ENCODE results near the gene RAB33B.
A peak's percentile ranks its signal among the peaks of the same experiment; 100 is the strongest.
"Not testable (repeated sequence)": the region's sequence is repeated elsewhere in the genome, so short reads cannot be mapped to it uniquely, and the experiment has no call there.

The RAB33B gene

GRCh38 chr4:139454111-139455045 is at the start of gene RAB33B:
Gene RAB33B (plus strand): TSS chr4:139454121. CDS start chr4:139454196, 75 bp downstream.
- H3K9ac ChIP-seq (ENCODE audit: low read length): peak within 1 kb of the TSS; percentile 86
- H3K36me3 ChIP-seq (ENCODE audit: control insufficient read depth, insufficient read depth, low read length): no peaks in the 10 kb centered on the region
- no peaks in the 10 kb centered on the region for H3K9me3 ChIP-seq (ENCODE audit: control insufficient read depth, insufficient read depth, low read depth, low read length)
- H3K4me3 ChIP-seq (ENCODE audit: low read depth, low read length): peak within 1 kb of the TSS; percentile 98
- no peaks in the 10 kb centered on the region for H3K27me3 ChIP-seq (ENCODE audit: control insufficient read depth, insufficient read depth, low read length)
- H3K27ac ChIP-seq (ENCODE audit: low read depth, low read length): peak within 1 kb of the TSS; percentile 74
- H3K4me1 ChIP-seq (ENCODE audit: control insufficient read depth, insufficient read depth, low read length): peaks cover 27% of the 10 kb centered on the region

DNA sequence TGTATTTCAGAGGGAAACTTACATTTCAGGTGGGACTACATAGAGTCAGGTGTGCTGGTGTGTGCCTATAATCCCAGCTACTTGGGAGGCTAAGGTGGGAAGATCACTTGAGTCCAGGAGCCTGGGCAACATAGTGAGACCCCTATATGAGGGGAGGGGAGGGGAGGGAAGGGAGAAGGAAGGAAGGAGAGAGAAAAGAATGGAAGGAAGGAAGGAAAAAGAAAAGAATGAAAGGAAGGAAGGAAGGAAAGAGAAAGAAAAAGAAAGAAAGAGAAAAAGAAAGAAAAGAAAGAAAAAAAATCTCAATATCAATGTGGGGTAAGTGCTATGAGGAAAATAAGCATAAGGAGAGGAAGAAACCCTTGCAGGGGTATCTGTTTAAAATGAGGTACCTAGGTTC is 43.6 kb upstream of the RAB33B start:
- Histone ChIP-seq H3K4me3 (ENCODE audit: low read depth, low read length) (no peak overlapping the region), H3K9me3 (ENCODE audit: control insufficient read depth, insufficient read depth, low read depth, low read length) (peaks cover 6% of the 10 kb centered on the region; the same call in 1 of the 2 replicates), H3K36me3 (ENCODE audit: control insufficient read depth, insufficient read depth, low read length) (no peaks in the 10 kb centered on the region; the same call in 1 of the 2 replicates), H3K9ac (ENCODE audit: low read length) (no peak overlapping the region), H3K27me3 (ENCODE audit: control insufficient read depth, insufficient read depth, low read length) (no peaks in the 10 kb centered on the region), H3K27ac (ENCODE audit: low read depth, low read length) (no peak overlapping the region), H3K4me1 (ENCODE audit: control insufficient read depth, insufficient read depth, low read length) (no peaks in the 10 kb centered on the region)

DNA sequence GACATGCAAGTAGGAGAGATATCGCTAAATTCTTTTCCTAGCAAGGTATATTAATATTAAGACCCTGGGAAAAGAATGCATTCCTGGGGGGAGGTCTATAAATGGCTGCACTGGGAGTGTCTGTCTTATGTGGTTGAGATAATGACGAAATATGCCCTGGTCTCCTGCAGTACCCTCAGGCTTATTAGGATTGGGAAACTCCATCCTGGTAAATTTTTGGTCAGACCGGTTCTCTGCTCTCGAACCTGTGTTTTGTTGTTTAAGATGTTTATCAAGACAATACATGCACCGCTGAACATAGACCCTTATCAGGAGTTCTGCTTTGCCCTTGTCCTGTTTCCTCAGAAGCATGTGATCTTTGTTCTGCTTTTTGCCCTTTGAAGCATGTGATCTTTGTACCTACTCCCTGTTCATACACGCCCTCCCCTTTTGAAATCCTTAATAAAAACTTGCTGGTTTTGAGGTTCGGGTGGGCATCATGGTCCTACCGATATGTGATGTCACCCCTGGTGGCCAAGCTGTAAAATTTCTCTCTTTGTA is 39.2 kb upstream of the RAB33B start:
- H3K9me3 ChIP-seq (ENCODE audit: control insufficient read depth, insufficient read depth, low read depth, low read length); H3K9ac ChIP-seq (ENCODE audit: low read length); H3K4me3 ChIP-seq (ENCODE audit: low read depth, low read length); H3K27me3 ChIP-seq (ENCODE audit: control insufficient read depth, insufficient read depth, low read length); H3K36me3 ChIP-seq (ENCODE audit: control insufficient read depth, insufficient read depth, low read length); H3K4me1 ChIP-seq (ENCODE audit: control insufficient read depth, insufficient read depth, low read length); H3K27ac ChIP-seq (ENCODE audit: low read depth, low read length): not testable (repeated sequence)

DNA sequence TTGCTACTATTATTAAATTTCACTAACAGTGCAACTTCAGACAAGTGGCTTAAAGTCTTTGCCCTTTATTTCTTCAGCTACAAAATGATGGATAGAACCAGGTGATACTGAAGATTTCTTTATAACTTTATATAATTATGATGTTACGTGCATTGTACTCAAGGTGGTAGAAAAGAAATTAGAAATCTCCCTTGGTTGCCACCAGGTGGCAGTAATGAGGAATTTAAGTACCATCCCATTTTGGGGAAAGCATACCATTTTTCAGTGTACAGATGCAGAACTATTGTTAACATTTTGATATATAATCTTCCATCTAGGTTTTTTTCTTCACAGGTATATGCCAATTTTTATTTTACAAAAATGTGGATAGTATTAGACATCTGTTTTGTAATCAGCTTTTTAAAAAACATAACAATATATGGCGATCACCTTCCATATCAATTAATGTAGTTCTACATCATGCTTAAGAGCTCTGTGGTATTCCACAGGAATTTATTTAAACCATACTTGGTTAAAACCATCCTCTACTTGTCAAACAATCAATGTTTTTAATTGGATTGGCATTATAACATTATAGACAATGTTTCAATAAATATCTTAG is 37.7 kb upstream of the RAB33B start:
- Histone ChIP-seq H3K4me3 (ENCODE audit: low read depth, low read length) (no peak overlapping the region), H3K27ac (ENCODE audit: low read depth, low read length) (no peak overlapping the region), H3K9me3 (ENCODE audit: control insufficient read depth, insufficient read depth, low read depth, low read length) (peaks cover 9% of the 10 kb centered on the region; the same call in 1 of the 2 replicates), H3K36me3 (ENCODE audit: control insufficient read depth, insufficient read depth, low read length) (no peaks in the 10 kb centered on the region; the same call in 1 of the 2 replicates), H3K27me3 (ENCODE audit: control insufficient read depth, insufficient read depth, low read length) (no peaks in the 10 kb centered on the region), H3K9ac (ENCODE audit: low read length) (no peak overlapping the region), H3K4me1 (ENCODE audit: control insufficient read depth, insufficient read depth, low read length) (no peaks in the 10 kb centered on the region)

DNA sequence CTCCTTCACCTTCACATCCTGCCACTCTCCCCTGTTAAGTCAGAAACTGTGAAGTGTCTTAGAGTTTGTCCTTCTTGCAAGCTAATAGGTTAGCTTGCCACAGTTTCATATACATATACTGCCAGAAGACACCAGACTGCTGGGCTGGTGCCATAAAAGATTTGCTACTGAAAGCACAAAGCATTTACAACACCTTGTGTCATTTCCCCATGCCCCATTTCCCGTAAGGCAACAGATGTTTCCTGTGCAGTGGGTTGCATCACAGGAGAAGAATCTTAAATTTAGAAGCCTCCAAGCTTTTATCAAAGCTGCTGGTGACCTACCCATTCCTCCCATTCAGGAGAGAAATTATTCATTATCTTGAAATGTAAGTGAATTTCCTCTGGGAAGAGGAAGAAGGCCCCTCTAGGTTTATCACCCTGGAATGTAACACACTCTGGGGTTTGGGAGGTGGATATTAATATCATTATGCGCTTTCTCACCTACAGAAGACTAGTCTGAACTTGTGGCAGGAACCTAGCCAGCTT is 34.5 kb upstream of the RAB33B start:
- H3K9ac ChIP-seq (ENCODE audit: low read length): no peak overlapping the region
- H3K9me3 ChIP-seq (ENCODE audit: control insufficient read depth, insufficient read depth, low read depth, low read length): peaks cover 9% of the 10 kb centered on the region; the same call in 1 of the 2 replicates
- H3K4me1 ChIP-seq (ENCODE audit: control insufficient read depth, insufficient read depth, low read length): no peaks in the 10 kb centered on the region
- H3K27ac ChIP-seq (ENCODE audit: low read depth, low read length): no peak overlapping the region
- no peaks in the 10 kb centered on the region for H3K27me3 ChIP-seq (ENCODE audit: control insufficient read depth, insufficient read depth, low read length)
- H3K4me3 ChIP-seq (ENCODE audit: low read depth, low read length): no peak overlapping the region
- no peaks in the 10 kb centered on the region; the same call in 1 of the 2 replicates for H3K36me3 ChIP-seq (ENCODE audit: control insufficient read depth, insufficient read depth, low read length)

DNA sequence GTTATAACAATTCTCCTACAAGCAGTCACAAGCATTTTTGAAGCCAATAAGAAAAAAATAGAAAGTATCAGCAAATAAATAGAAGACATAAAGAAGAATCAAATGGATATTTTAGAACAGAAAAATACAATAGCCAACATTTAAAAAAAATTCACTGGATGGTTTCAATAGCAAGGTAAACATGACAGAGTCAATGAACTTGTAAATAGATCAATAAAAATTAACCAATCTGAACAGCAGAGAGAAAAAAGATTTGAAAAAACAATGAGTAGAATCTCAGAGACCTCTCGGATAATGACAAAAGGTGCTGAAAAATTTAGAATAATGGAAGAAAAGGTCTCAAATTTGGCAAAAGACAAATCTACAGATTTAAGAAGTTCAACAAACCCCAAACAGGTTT is 33.3 kb upstream of the RAB33B start:
- Histone ChIP-seq H3K9ac (ENCODE audit: low read length) (no peak overlapping the region), H3K27me3 (ENCODE audit: control insufficient read depth, insufficient read depth, low read length) (no peaks in the 10 kb centered on the region), H3K4me3 (ENCODE audit: low read depth, low read length) (no peak overlapping the region), H3K36me3 (ENCODE audit: control insufficient read depth, insufficient read depth, low read length) (no peaks in the 10 kb centered on the region), H3K4me1 (ENCODE audit: control insufficient read depth, insufficient read depth, low read length) (no peaks in the 10 kb centered on the region), H3K27ac (ENCODE audit: low read depth, low read length) (no peak overlapping the region), H3K9me3 (ENCODE audit: control insufficient read depth, insufficient read depth, low read depth, low read length) (0 out of 2 replicates have a peak, but pooled peaks cover under 1% of the 10 kb centered on the region)

GRCh38 chr4:139436122-139436521 is 17.8 kb upstream of the RAB33B start:
- Histone ChIP-seq H3K9me3 (ENCODE audit: control insufficient read depth, insufficient read depth, low read depth, low read length) (peaks cover 44% of the 10 kb centered on the region), H3K27ac (ENCODE audit: low read depth, low read length) (no peak overlapping the region), H3K4me3 (ENCODE audit: low read depth, low read length) (no peak overlapping the region), H3K9ac (ENCODE audit: low read length) (no peak overlapping the region), H3K36me3 (ENCODE audit: control insufficient read depth, insufficient read depth, low read length) (peaks cover 12% of the 10 kb centered on the region; the same call in 1 of the 2 replicates), H3K27me3 (ENCODE audit: control insufficient read depth, insufficient read depth, low read length) (no peaks in the 10 kb centered on the region), H3K4me1 (ENCODE audit: control insufficient read depth, insufficient read depth, low read length) (no peaks in the 10 kb centered on the region)

DNA sequence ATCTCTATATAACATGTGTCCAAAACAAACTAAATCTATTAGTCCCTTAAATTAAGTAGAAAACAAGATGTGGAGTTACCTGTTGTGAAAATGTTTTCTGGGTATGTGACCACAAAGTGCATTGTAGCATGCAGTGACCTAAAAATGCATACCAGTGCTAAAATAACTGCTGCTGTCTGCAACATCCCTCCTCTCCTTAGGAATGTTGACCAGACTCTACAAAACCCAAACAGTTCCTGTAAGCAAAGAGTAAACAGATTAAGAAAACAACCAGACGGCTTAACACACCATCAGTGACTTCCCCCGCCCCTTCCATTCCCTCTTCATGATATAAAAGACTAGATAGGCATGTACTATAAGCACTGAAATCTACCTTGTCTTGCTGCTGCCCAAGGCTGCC is 15.8 kb upstream of the RAB33B start:
- Histone ChIP-seq H3K9me3 (ENCODE audit: control insufficient read depth, insufficient read depth, low read depth, low read length) (peaks cover 35% of the 10 kb centered on the region), H3K4me1 (ENCODE audit: control insufficient read depth, insufficient read depth, low read length) (no peaks in the 10 kb centered on the region), H3K4me3 (ENCODE audit: low read depth, low read length) (no peak overlapping the region), H3K27ac (ENCODE audit: low read depth, low read length) (no peak overlapping the region), H3K36me3 (ENCODE audit: control insufficient read depth, insufficient read depth, low read length) (peaks cover 12% of the 10 kb centered on the region; the same call in 1 of the 2 replicates), H3K9ac (ENCODE audit: low read length) (no peak overlapping the region), H3K27me3 (ENCODE audit: control insufficient read depth, insufficient read depth, low read length) (no peaks in the 10 kb centered on the region)

DNA sequence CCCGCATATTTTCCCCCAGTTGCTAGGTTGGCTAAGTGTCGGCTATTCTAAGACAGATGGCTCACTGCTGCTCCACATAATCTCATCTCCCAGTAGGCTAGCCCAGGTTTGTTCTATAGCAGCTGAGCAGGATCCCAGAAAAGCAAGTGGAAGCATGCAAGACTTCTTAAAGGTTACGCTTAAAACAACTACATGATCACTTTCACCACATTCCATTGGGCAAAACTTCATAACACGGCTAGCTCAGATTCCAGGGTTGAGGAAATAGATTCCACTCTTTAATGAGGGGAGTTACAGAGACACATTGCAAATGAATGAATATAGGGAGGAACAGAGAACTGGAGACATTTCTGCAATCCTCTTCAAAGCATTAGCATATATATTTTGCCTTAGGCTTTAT is 12.9 kb upstream of the RAB33B start:
- H3K36me3 ChIP-seq (ENCODE audit: control insufficient read depth, insufficient read depth, low read length): peaks cover 12% of the 10 kb centered on the region; the same call in 1 of the 2 replicates
- no peaks in the 10 kb centered on the region for H3K4me1 ChIP-seq (ENCODE audit: control insufficient read depth, insufficient read depth, low read length)
- no peak overlapping the region for H3K9ac ChIP-seq (ENCODE audit: low read length)
- H3K27ac ChIP-seq (ENCODE audit: low read depth, low read length): no peak overlapping the region
- H3K4me3 ChIP-seq (ENCODE audit: low read depth, low read length): no peak overlapping the region
- H3K9me3 ChIP-seq (ENCODE audit: control insufficient read depth, insufficient read depth, low read depth, low read length): peaks cover 28% of the 10 kb centered on the region
- no peaks in the 10 kb centered on the region for H3K27me3 ChIP-seq (ENCODE audit: control insufficient read depth, insufficient read depth, low read length)

- Histone ChIP-seq H3K27me3 (ENCODE audit: control insufficient read depth, insufficient read depth, low read length) (no peaks in the 10 kb centered on the region), H3K36me3 (ENCODE audit: control insufficient read depth, insufficient read depth, low read length) (no peaks in the 10 kb centered on the region; the same call in 1 of the 2 replicates), H3K27ac (ENCODE audit: low read depth, low read length) (no peak overlapping the region), H3K4me1 (ENCODE audit: control insufficient read depth, insufficient read depth, low read length) (no peaks in the 10 kb centered on the region), H3K4me3 (ENCODE audit: low read depth, low read length) (no peak overlapping the region), H3K9ac (ENCODE audit: low read length) (no peak overlapping the region), H3K9me3 (ENCODE audit: control insufficient read depth, insufficient read depth, low read depth, low read length) (peaks cover 8% of the 10 kb centered on the region)
Observed at GRCh38 chr4:139443661-139444060, 10.3 kb upstream of the RAB33B start.

DNA sequence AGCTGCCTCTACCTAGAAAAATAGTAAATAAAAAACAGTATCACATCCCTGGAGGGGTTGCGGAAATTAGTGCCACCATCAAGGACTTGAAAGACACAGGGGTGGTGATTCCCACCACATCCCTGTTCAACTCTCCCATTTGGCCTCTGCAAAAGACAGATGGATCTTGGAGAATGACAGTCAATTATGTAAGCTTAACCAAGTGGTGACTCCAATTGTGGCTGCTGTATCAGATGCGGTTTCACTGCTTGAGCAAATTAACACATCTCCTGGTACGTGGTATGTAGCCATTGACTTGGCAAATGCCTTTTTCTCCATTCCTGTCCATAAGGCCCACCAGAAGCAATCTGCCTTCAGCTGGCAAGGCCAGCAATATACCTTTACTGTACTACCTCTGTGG is 9.0 kb upstream of the RAB33B start:
- not testable (repeated sequence) for H3K27ac ChIP-seq (ENCODE audit: low read depth, low read length); H3K4me1 ChIP-seq (ENCODE audit: control insufficient read depth, insufficient read depth, low read length); H3K9ac ChIP-seq (ENCODE audit: low read length); H3K27me3 ChIP-seq (ENCODE audit: control insufficient read depth, insufficient read depth, low read length); H3K4me3 ChIP-seq (ENCODE audit: low read depth, low read length); H3K36me3 ChIP-seq (ENCODE audit: control insufficient read depth, insufficient read depth, low read length); H3K9me3 ChIP-seq (ENCODE audit: control insufficient read depth, insufficient read depth, low read depth, low read length)

Data from HUES6 (cell line).